ENCODE data around the gene AMMECR1. TPM values are rescaled to one million over a fixed set of nuclear protein-coding genes. Genes with fewer than 3 reads are reported as not detected.

AMMECR1 gene
- total and polyA plus RNA-seq, 2 of the 8 experiments (the other 6 are each of a cell fraction or from before 2014, with no cell fraction given) = 10.2 to 21.2 TPM

DNA sequence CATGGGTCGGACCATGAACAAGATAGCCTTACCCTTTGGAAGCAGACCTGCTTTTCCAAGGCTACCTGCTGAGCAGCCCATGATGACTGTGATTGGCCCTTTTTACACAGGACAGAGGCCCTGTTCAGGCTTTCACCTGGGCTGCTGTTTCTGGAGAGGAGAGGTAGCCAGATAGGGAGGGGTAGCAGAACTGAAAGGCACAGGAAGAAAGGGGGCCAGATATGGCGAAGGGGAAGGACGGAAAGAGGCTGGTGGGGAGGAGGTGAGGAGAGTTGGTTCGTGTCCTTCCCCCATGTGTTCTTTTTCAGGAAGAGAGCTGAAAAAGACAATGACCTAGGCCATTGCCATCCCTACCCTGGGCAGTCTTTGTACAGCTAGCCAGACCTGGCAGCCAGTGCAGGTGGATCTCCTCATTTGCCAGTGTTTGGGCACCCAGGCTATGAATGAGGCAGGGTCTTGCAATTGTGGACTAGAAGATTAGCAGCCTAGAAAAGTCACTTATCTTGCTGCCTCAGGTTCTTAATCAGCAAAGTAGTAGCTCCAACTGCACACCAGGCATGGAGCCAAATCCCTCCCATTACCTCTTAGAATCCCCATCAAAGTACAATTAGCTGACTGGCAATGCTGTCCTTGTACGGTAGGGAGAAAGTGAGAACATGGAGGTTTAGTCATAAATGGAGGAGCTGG lies 139.6 kb downstream of the AMMECR1 start:
- Histone ChIP-seq H3K18ac (ENCODE audit: extremely low read depth, low read length) (no peak overlapping the region), H3K56ac (replicated peaks; ENCODE audit: insufficient read length, low read depth, low read length) (no peak overlapping the region), H2BK15ac (ENCODE audit: low read length) (no peak overlapping the region), H4K8ac (ENCODE audit: extremely low read depth, insufficient read depth, low read length) (no peak overlapping the region), H3K23me2 (ENCODE audit: low read depth, low read length) (no peaks in the 10 kb centered on the region; the same call in 1 of the 2 replicates), H3K4me2 (ENCODE audit: insufficient read depth in 1 of 2, low read depth in 2 of 2, low read length in 2 of 2) (no peak overlapping the region), H3K27me3 (replicated peaks in 1 of 4; ENCODE audit: control insufficient read depth in 3 of 4, extremely low read depth in 1 of 4, insufficient read depth in 3 of 4, low read length in 3 of 4) (no peaks in the 10 kb centered on the region), H3K9me3 (ENCODE audit: insufficient read depth in 2 of 2, low read depth in 1 of 2, low read length in 1 of 2) (no peaks in the 10 kb centered on the region), H3K9ac (replicated peaks in 1 of 4; ENCODE audit: extremely low read depth in 1 of 4, low read depth in 3 of 4, low read length in 3 of 4) (no peak overlapping the region), H4K5ac (ENCODE audit: insufficient read length, low read depth, low read length) (no peak overlapping the region), H2AFZ (ENCODE audit: low read length) (no peak overlapping the region), H3K27ac (ENCODE audit: low read depth, low read length) (no peak overlapping the region), H3K36me3 (ENCODE audit: control insufficient read depth in 2 of 4, insufficient read depth in 4 of 4, low read length in 3 of 4) (no peaks in the 10 kb centered on the region), H3K4me3 (ENCODE audit: extremely low read depth in 1 of 4, insufficient read depth in 2 of 4, low read depth in 3 of 4, low read length in 4 of 4) (no peak overlapping the region), H3K23ac (ENCODE audit: insufficient read length) (no peak overlapping the region), H3K4me1 (replicated peaks in 1 of 4; ENCODE audit: control insufficient read depth in 3 of 4, insufficient read depth in 4 of 4, low read length in 3 of 4) (no peaks in the 10 kb centered on the region; a peak in 2 of 7 replicates), H3K4ac (replicated peaks; ENCODE audit: insufficient read length, low read depth, low read length) (no peak overlapping the region), H3K14ac (ENCODE audit: insufficient read length) (no peak overlapping the region), H2BK12ac (ENCODE audit: low read depth, low read length) (no peak overlapping the region), H2BK20ac (ENCODE audit: low read length) (no peak overlapping the region), H4K91ac (replicated peaks; ENCODE audit: insufficient read length, low read length) (no peak overlapping the region), H3K79me1 (ENCODE audit: low read depth, low read length) (no peaks in the 10 kb centered on the region), H3K79me2 (ENCODE audit: control insufficient read depth in 1 of 2, insufficient read depth in 2 of 2, low read length in 2 of 2) (no peaks in the 10 kb centered on the region), H4K20me1 (replicated peaks in 1 of 2; ENCODE audit: control insufficient read depth in 1 of 2, insufficient read depth in 2 of 2, low read length in 2 of 2) (no peaks in the 10 kb centered on the region), H2AK5ac (ENCODE audit: low read depth, low read length) (no peak overlapping the region), H2BK5ac (ENCODE audit: low read depth, low read length) (no peak overlapping the region), H2BK120ac (replicated peaks; ENCODE audit: low read depth, low read length) (no peak overlapping the region)
- DNase-seq (ENCODE audit: low read depth in 1 of 2, low spot score in 2 of 2) (no peak), FAIRE-seq (no peak)
- 67% methylated on average over 4 of the region's 5 CpGs; no CpG with 5 or more reads in 1 of the 2 experiments for WGBS, 2 experiments (ENCODE audit: extremely low coverage in 1 of 2, insufficient coverage in 1 of 2, insufficient read length in 1 of 2, insufficient replicate concordance in 2 of 2, low coverage in 1 of 2, low lambda C conversion rate in 2 of 2, missing lambda C conversion rate in 1 of 2)
- CTCF ChIA-PET (ENCODE audit: partially characterized antibody) = interaction anchor here (0.8 to 34.1 kb wide), 6 partner anchors 9 to 256 kb away, joined by 3 to 742 read pairs (median 6); no protein-coding TSS in a partner anchor
- POLR2A ChIA-PET (ENCODE audit: partially characterized antibody) = interaction anchor here (1.1 kb wide), 2 partner anchors 13 to 140 kb away, joined by 3 read pairs; no protein-coding TSS in a partner anchor
- TF ChIP-seq E2F6 (IDR thresholded peaks at IDR 0.05) = no peak
- no peak for TF ChIP-seq TEAD4 (IDR thresholded peaks at IDR 0.05; ENCODE audit: low read depth, low read length)
- TF ChIP-seq JUND (IDR thresholded peaks at IDR 0.05; ENCODE audit: low read length) = no peak
- TF ChIP-seq TCF12 (IDR thresholded peaks at IDR 0.05; ENCODE audit: low read depth, low read length) = no peak
- no peak for TF ChIP-seq KDM1A (IDR thresholded peaks at IDR 0.05; ENCODE audit: borderline replicate concordance, low read length)
- TF ChIP-seq, protein P1, sequence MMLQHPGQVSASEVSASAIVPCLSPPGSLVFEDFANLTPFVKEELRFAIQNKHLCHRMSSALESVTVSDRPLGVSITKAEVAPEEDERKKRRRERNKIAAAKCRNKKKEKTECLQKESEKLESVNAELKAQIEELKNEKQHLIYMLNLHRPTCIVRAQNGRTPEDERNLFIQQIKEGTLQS (IDR thresholded peaks at IDR 0.05; ENCODE audit: insufficient read depth, low read depth, low read length) = no peak
- no peak for TF ChIP-seq RNF2 (IDR thresholded peaks at IDR 0.05; ENCODE audit: borderline replicate concordance, low read depth, low read length, missing control alignments, poor library complexity, severe bottlenecking)
- no peak for TF ChIP-seq SAP30 (IDR thresholded peaks at IDR 0.05; ENCODE audit: insufficient read depth, insufficient replicate concordance, low read length)
- no peak for TF ChIP-seq NANOG (IDR thresholded peaks at IDR 0.05; ENCODE audit: insufficient read depth, low read depth, low read length, poor library complexity, severe bottlenecking)
- TF ChIP-seq PHF8 (conservative IDR thresholded peaks at IDR 0.05; ENCODE audit: low read depth, low read length) = no peak
- no peak for TF ChIP-seq SP1 (IDR thresholded peaks at IDR 0.05; ENCODE audit: low read depth, low read length)
